Keratinocyte (primary cell): ENCODE measurements around the gene SOX5.

Experiments
- EZH2 ChIP-seq: IDR thresholded peaks from one replicate; pipeline ENCODE4 v1.6.1; 2012; ENCODE audit warnings: inconsistent platforms, mild to moderate bottlenecking, low read length, moderate library complexity
- TF ChIP-seq, protein P1 (sequence below), 3 experiments: IDR thresholded peaks in 1 of 3; conservative IDR thresholded peaks in 1 of 3; optimal IDR thresholded peaks in 1 of 3; 2 replicates in 2 of 3; 3 replicates in 1 of 3; pipeline versions ENCODE3 to v1.5.1; 2011; ENCODE audit warnings: low read length in 3 of 3, mild to moderate bottlenecking in 3 of 3, moderate library complexity in 2 of 3, control low read depth in 1 of 3, inconsistent platforms in 1 of 3; ENCODE audit not compliant: insufficient read depth in 2 of 3; ENCODE audit errors: extremely low read depth in 1 of 3

DNA sequence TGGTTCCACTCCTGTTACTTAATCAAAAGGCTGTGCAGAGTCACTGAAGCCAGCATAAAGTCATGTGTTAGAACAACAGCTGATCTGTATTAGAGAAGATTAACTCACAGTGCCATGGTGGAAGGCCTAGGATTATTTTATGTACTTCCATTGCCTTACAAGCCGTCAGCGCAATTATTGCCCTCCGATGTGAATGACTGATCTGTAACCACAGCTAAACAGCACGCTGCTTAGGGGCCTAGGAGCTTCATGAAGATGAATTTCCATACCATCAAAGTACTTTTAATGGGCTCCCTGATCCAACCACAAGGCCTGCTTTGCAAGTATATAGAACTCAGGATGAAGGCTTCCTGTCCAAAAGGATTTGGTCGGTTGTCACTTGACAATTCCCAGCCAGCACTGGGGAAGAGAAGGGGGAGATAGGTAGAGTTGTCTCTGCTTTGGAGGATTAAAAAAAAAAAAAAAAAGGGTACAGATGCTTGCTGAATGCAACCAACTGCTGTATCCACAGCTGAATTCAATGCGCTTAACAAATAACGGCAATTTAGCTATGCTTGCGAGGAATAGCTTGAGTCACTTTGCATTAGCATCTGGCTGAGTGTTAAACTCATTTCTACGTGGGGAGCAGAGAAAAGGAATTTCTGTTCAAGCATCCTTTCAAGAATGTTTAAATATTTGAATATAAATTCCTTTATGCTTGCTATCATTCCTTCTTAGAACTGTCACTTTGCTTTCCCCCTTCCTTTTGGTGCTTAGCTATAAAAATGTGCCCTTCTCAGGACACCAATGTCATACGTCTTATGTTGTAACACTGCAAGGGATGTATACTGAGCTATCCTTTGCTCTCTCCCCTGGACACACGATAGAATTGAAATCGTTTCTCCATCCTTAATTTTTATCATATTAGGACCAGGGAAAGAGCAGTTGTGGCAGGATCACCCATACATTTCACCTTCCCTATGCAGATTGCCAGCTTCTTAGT is 387.8 kb downstream of the SOX5 start:
- TF ChIP-seq, protein P1, sequence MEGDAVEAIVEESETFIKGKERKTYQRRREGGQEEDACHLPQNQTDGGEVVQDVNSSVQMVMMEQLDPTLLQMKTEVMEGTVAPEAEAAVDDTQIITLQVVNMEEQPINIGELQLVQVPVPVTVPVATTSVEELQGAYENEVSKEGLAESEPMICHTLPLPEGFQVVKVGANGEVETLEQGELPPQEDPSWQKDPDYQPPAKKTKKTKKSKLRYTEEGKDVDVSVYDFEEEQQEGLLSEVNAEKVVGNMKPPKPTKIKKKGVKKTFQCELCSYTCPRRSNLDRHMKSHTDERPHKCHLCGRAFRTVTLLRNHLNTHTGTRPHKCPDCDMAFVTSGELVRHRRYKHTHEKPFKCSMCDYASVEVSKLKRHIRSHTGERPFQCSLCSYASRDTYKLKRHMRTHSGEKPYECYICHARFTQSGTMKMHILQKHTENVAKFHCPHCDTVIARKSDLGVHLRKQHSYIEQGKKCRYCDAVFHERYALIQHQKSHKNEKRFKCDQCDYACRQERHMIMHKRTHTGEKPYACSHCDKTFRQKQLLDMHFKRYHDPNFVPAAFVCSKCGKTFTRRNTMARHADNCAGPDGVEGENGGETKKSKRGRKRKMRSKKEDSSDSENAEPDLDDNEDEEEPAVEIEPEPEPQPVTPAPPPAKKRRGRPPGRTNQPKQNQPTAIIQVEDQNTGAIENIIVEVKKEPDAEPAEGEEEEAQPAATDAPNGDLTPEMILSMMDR (optimal IDR thresholded peaks at IDR 0.05 in 1 of 3, IDR thresholded peaks at IDR 0.05 in 1 of 3, conservative IDR thresholded peaks at IDR 0.05 in 1 of 3; ENCODE audit: extremely low read depth in 1 of 3, insufficient read depth in 2 of 3, low read length in 3 of 3): no peak
- TF ChIP-seq EZH2: no peak
